Urothelium cell line (cell line): Measurements from ENCODE around the gene EPS8L1.
"Not testable (repeated sequence)": the region's sequence is repeated elsewhere in the genome, so short reads cannot be mapped to it uniquely, and the experiment has no call there.

ENCODE experiments used
- DNase-seq: peaks from one replicate; pipeline ENCODE4 v3.0.0; 2011; ENCODE audit warnings: low spot score, mixed read lengths
- FAIRE-seq: peaks from 2 replicates; lab custom pipeline; 2011; peaks lifted over from hg19 to GRCh38; lab: Jason Lieb, UNC

EPS8L1 gene

GRCh38 chr19:55092423-55093318 lies 17.0 kb downstream of the EPS8L1 start:
- FAIRE-seq (no peak), DNase-seq (no peak)

- FAIRE-seq (no peak), DNase-seq (no peak)
Measured at GRCh38 chr19:55094456-55095259, 19.0 kb downstream of the EPS8L1 start.

GRCh38 chr19:55095260-55096060 lies 19.8 kb downstream of the EPS8L1 start:
- peak; percentile 32 for DNase-seq
- FAIRE-seq: no peak

- no peak for FAIRE-seq
- no peak for DNase-seq
Measured at GRCh38 chr19:55096061-55096701, 20.5 kb downstream of the EPS8L1 start.

- DNase-seq (no peak), FAIRE-seq (peak; percentile 48)
Measured at GRCh38 chr19:55097864-55098715, 22.4 kb downstream of the EPS8L1 start.

GRCh38 chr19:55098716-55099556 lies 23.3 kb downstream of the EPS8L1 start:
- no peak for DNase-seq
- FAIRE-seq: no peak

- no peak for FAIRE-seq
- DNase-seq: no peak
Measured at GRCh38 chr19:55099557-55100506, 24.2 kb downstream of the EPS8L1 start.

GRCh38 chr19:55101261-55101660 lies 25.6 kb downstream of the EPS8L1 start:
- FAIRE-seq (no peak), DNase-seq (no peak)

- DNase-seq (no peak), FAIRE-seq (no peak)
Measured at GRCh38 chr19:55103190-55103589, 27.5 kb downstream of the EPS8L1 start.

GRCh38 chr19:55105237-55105636 lies 29.6 kb downstream of the EPS8L1 start:
- FAIRE-seq (no peak), DNase-seq (no peak)

- no peak for DNase-seq
- FAIRE-seq: no peak
Measured at GRCh38 chr19:55106591-55106990, 30.9 kb downstream of the EPS8L1 start.

GRCh38 chr19:55107252-55107651 lies 31.6 kb downstream of the EPS8L1 start:
- DNase-seq, FAIRE-seq: not testable (repeated sequence)

GRCh38 chr19:55109527-55110291 lies 34.0 kb downstream of the EPS8L1 start:
- FAIRE-seq (no peak), DNase-seq (no peak)

- FAIRE-seq (no peak), DNase-seq (no peak)
Measured at GRCh38 chr19:55111238-55111831, 35.7 kb downstream of the EPS8L1 start.

- FAIRE-seq (no peak), DNase-seq (no peak)
Measured at GRCh38 chr19:55112246-55112776, 36.6 kb downstream of the EPS8L1 start.
